ENCODE results near the gene ABTB1. TPM values are rescaled to one million over a fixed set of nuclear protein-coding genes. Genes with fewer than 3 reads are reported as not detected.

Gene ABTB1
- total and polyA plus RNA-seq, 2 of the 13 experiments (the other 11 are each of a cell fraction or from before 2014, with no cell fraction given) = 0.42 to 14.5 TPM

- H3K9ac ChIP-seq (ENCODE audit: insufficient read depth, low read depth, low read length) = no peak overlapping the region
- H2AFZ ChIP-seq (ENCODE audit: low read length) = no peak overlapping the region
- FAIRE-seq (no peak), DNase-seq (ENCODE audit: low spot score) (no peak), ATAC-seq (no peak)
- no peak overlapping the region for H3K27ac ChIP-seq (ENCODE audit: extremely low read length, insufficient read depth, low read length)
- BruUV-seq (replicated peaks) = no TSS peak
- no peaks in the 10 kb centered on the region for H4K20me1 ChIP-seq (ENCODE audit: insufficient read depth, low read length)
- H3K9me3 ChIP-seq (ENCODE audit: low read length) = no peaks in the 10 kb centered on the region
- no peaks in the 10 kb centered on the region for H3K79me2 ChIP-seq (ENCODE audit: insufficient read depth, low read length)
- TF ChIP-seq ZNF367 (CRISPR knock-in tag; IDR thresholded peaks at IDR 0.05; ENCODE audit: borderline replicate concordance) (no peak), PLRG1 (conservative IDR thresholded peaks at IDR 0.05) (no peak), PATZ1 (CRISPR knock-in tag; IDR thresholded peaks at IDR 0.05) (no peak), ZBED4 (CRISPR knock-in tag; IDR thresholded peaks at IDR 0.05; ENCODE audit: borderline replicate concordance) (no peak)
- no peak overlapping the region for H3K4me2 ChIP-seq (ENCODE audit: low read depth, low read length)
- in situ Hi-C loops (cut with HindIII; ENCODE audit: extremely low pct_ligation_motif_present, low pct_unique_long_range_greater_than_20kb) = no loop called here
- no peaks in the 10 kb centered on the region for H3K4me1 ChIP-seq (ENCODE audit: insufficient read depth, low read length)
- intact Hi-C loops (cut with micrococcal nuclease; ENCODE audit: unreplicated experiment) = no loop called here
- ChIA-PET CTCF (ENCODE audit: low intra/inter-chr PET ratio, low total read pairs) (no interaction called here), POLR2A (no interaction called here)
- no peak overlapping the region for H3K4me3 ChIP-seq (replicated peaks in 1 of 3; ENCODE audit: insufficient read depth in 1 of 3, low read depth in 2 of 3, low read length in 3 of 3)
- WGBS (ENCODE audit: low lambda C conversion rate) = 92% methylated on average over 11 of the region's 11 CpGs
- H3K36me3 ChIP-seq (replicated peaks in 1 of 2; ENCODE audit: control insufficient read depth in 1 of 2, insufficient read depth in 2 of 2, low read length in 2 of 2) = peaks cover 4 to 9% of the 10 kb centered on the region in 2 experiments; a peak in 3 of 5 replicates
- H3K27me3 ChIP-seq (ENCODE audit: control insufficient read depth in 1 of 2, insufficient read depth in 2 of 2, low read length in 2 of 2) = no peaks in the 10 kb centered on the region
Observed at GRCh38 chr3:127662001-127662469, 10.7 kb upstream of the ABTB1 start.

All from HepG2 (cell line).